Hepatocyte (in vitro differentiated cells): ENCODE measurements around the gene IRS2.

Experiments used
- EZH2phosphoT487 ChIP-seq: fragments of 200-600 bp; sonication (generic); IDR thresholded peaks from one replicate; pipeline ENCODE4 v1.6.1; 2018; ENCODE audit warnings: antibody characterized with exemption, mild to moderate bottlenecking, low read depth, moderate library complexity; ENCODE audit not compliant: unreplicated experiment, severe bottlenecking
- TF ChIP-seq, protein P1 (sequence below): fragments of 200-600 bp; sonication (generic); IDR thresholded peaks from 2 replicates; pipeline ENCODE4 v1.5.1; 2016; ENCODE audit warnings: antibody characterized with exemption, mild to moderate bottlenecking; ENCODE audit not compliant: poor library complexity

GRCh38 chr13:109748677-109749076 lies 37.7 kb downstream of the IRS2 start:
- TF ChIP-seq, protein P1, sequence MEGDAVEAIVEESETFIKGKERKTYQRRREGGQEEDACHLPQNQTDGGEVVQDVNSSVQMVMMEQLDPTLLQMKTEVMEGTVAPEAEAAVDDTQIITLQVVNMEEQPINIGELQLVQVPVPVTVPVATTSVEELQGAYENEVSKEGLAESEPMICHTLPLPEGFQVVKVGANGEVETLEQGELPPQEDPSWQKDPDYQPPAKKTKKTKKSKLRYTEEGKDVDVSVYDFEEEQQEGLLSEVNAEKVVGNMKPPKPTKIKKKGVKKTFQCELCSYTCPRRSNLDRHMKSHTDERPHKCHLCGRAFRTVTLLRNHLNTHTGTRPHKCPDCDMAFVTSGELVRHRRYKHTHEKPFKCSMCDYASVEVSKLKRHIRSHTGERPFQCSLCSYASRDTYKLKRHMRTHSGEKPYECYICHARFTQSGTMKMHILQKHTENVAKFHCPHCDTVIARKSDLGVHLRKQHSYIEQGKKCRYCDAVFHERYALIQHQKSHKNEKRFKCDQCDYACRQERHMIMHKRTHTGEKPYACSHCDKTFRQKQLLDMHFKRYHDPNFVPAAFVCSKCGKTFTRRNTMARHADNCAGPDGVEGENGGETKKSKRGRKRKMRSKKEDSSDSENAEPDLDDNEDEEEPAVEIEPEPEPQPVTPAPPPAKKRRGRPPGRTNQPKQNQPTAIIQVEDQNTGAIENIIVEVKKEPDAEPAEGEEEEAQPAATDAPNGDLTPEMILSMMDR: no peak
- no peak for TF ChIP-seq EZH2phosphoT487
